H54 (cell line): ENCODE measurements around the gene TMEM248.

ENCODE experiments used
- DNase-seq: peaks from one replicate; pipeline ENCODE4 v3.0.0; 2011; ENCODE audit warnings: low spot score, mixed read lengths; ENCODE audit not compliant: insufficient read length
- FAIRE-seq: peaks from 3 replicates; lab custom pipeline; 2011; peaks lifted over from hg19 to GRCh38; lab: Jason Lieb, UNC
- POLR2A ChIP-seq: IDR thresholded peaks from 2 replicates; pipeline ENCODE4 v1.6.1; 2011; ENCODE audit warnings: low read depth, mild to moderate bottlenecking, low read length

TMEM248 gene

DNA sequence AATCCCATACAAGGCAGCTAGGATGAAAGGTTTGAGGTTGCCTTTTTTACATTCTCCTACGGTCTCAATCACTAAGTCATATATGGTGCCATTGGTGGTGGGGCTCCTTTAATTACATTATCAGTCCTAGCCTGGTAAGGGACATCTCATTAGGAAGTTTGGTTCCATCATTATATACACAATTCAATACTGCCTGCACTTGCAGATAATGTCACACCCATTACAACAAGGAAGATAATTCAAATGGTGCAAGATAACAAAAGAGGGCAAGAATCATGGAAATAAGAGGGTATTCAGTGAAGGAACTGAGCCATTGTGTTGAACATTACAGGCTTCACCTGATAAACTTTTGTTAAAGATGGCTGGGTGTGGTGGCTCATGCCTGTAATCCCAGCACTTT lies 1.7 kb upstream of the TMEM248 start:
- DNase-seq (no peak), FAIRE-seq (no peak)
- TF ChIP-seq POLR2A = no peak

DNA sequence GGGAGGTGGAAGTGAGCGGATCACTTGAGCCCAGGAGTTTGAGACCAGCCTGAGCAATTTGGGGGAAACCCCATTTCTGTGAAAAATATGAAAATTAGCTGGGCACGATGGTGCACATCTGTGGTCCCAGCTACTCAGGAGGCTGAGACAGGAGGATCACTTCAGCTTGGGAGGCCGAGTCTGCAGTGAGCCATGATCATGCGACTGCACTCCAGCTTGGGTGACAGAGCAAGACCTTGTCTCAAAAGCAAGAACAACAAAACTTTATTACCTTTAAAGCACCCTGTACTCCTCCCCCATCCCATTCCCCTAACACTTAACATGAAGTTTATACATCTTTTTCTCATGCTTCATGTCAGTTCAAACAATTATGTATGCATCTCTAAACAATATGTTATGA lies 1.3 kb upstream of the TMEM248 start:
- no peak for FAIRE-seq
- no peak for DNase-seq
- TF ChIP-seq POLR2A = no peak

DNA sequence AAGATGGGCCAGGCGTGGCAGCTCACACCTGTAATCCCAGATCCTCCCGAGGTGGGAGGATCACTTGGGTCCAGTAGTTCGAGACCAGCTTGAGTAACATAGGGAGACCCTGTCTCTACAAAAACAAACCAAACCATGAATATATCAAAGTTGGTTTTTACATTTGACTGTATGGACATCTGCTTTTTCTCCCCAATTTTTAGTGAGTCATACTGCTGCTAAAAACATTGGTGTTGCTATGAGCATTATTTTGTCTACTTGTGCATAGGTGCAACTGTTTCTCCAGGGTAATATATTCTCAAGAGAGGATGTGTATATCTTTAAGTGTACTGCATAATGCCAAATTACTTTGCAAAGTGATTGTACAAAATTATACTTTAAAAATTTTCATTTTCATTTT lies 769 bp upstream of the TMEM248 start:
- DNase-seq = no peak
- no peak for TF ChIP-seq POLR2A
- no peak for FAIRE-seq

DNA sequence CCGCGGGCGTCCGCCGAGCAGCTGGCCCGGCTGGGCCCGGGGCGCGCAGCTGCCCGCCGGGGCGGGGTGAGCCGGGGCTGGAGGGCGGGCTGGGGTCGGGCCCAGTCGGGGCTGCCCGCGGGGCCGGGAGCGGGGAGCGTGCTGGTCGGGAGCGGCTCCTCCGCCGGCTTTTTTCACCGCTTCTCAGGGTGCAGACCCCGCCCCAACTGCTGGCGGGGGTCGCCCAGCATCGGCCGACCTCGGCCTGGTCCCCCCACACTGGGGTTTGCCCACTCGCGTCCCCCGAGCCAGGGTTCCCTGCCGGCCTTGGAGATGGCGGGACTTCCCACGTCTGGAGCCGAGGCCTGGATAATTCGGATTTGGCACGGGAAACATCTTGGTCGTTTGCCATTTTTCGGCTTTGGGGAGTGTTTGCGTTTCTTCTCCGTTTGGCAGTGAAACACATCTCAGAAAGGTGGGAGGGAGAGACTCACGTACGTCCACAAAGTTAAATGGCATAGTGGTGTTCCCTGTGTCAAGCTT lies 432 bp downstream of the TMEM248 start:
- FAIRE-seq = no peak
- TF ChIP-seq POLR2A = no peak
- peak; percentile 38 for DNase-seq

- TF ChIP-seq POLR2A = no peak
- no peak for FAIRE-seq
- DNase-seq = no peak
These were observed 977 bp downstream of the TMEM248 start for GRCh38 chr7:66921918-66922486.

GRCh38 chr7:66925255-66925654 lies 4.2 kb downstream of the TMEM248 start:
- no peak for TF ChIP-seq POLR2A
- DNase-seq (no peak), FAIRE-seq (no peak)

GRCh38 chr7:66927348-66927948 lies 6.4 kb downstream of the TMEM248 start:
- no peak for DNase-seq
- TF ChIP-seq POLR2A = no peak
- no peak for FAIRE-seq

DNA sequence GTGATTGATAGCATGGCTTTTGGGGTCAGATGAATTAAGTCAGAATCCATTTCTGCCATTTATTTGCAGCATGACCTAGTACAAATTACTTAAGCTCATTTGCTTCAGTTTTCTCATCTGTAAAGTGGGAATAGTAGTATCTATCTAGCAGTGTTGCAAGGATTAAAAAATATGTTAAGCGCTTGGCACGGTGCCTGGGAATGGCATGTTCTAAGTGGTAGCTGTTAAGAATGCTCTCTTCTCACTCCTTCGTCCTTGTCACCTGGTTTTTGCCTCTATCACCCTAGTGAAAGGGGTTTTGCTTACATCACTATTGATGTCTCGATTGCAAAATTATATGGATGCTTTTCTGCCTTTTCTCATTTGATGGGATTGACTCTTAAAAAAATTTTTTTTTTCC lies 7.4 kb downstream of the TMEM248 start:
- FAIRE-seq = no peak
- no peak for TF ChIP-seq POLR2A
- no peak for DNase-seq

GRCh38 chr7:66929165-66929564 lies 8.1 kb downstream of the TMEM248 start:
- FAIRE-seq (no peak), DNase-seq (no peak)
- TF ChIP-seq POLR2A = no peak

- TF ChIP-seq POLR2A = no peak
- FAIRE-seq = no peak
These were observed 8.9 kb downstream of the TMEM248 start for GRCh38 chr7:66929935-66930334.

GRCh38 chr7:66930341-66930740 lies 9.3 kb downstream of the TMEM248 start:
- DNase-seq = no peak
- FAIRE-seq = no peak
- no peak for TF ChIP-seq POLR2A

More at GRCh38 chr7:66929935-66930334, 8.9 kb downstream of the TMEM248 start:
- no peak for DNase-seq

GRCh38 chr7:66933469-66933868 lies 12.4 kb downstream of the TMEM248 start:
- DNase-seq (no peak), FAIRE-seq (no peak)
- no peak for TF ChIP-seq POLR2A

- FAIRE-seq (no peak), DNase-seq (no peak)
- no peak for TF ChIP-seq POLR2A
These were observed 16.9 kb downstream of the TMEM248 start for GRCh38 chr7:66937940-66938339.

- DNase-seq = no peak
- FAIRE-seq = no peak
- TF ChIP-seq POLR2A = no peak
These were observed 18.3 kb downstream of the TMEM248 start for GRCh38 chr7:66939325-66939724.

GRCh38 chr7:66946545-66946944 lies 25.5 kb downstream of the TMEM248 start:
- no peak for TF ChIP-seq POLR2A
- DNase-seq = no peak
- no peak for FAIRE-seq
